GM19025 (cell line): ENCODE measurements around the gene CYB5R4.

Source experiments
- ATAC-seq: cut with Tn5 transposase; IDR thresholded peaks from one replicate; pipeline ENCODE4 v1.9.1; 2021; ENCODE audit warnings: mild to moderate bottlenecking, low read depth, moderate library complexity; ENCODE audit not compliant: unreplicated experiment

Gene CYB5R4

DNA sequence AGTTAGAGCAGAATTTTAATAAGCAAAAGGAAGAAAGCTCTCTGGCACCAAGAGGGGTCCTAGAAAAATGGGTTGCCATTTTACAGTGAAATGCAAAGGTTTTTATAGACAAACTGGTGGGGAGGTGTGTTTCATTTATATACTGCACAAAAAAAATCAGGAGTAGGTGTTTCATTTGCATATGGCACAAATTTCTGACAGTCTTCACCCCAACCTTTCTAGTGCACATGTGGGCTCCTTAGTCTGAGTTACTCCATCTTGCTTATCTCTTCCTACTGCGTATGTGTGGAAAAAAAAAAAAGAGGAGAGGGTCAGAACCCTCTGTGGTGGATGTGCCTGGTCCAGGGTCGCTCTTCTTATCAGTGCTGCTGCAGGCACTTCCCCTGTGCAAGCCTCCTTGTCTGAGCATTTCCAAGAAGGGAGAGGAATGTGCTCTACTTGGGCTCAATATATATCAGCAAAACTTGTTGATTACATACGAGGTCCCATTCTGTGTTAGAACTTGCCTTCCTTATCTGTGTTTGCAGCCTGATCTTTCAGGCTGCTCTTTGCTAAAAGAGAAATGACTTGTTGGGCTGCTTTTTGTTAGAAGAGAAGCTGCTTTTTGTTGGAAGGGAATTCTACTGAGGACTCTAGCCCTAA is 115.0 kb downstream of the CYB5R4 start:
- ATAC-seq = no peak

DNA sequence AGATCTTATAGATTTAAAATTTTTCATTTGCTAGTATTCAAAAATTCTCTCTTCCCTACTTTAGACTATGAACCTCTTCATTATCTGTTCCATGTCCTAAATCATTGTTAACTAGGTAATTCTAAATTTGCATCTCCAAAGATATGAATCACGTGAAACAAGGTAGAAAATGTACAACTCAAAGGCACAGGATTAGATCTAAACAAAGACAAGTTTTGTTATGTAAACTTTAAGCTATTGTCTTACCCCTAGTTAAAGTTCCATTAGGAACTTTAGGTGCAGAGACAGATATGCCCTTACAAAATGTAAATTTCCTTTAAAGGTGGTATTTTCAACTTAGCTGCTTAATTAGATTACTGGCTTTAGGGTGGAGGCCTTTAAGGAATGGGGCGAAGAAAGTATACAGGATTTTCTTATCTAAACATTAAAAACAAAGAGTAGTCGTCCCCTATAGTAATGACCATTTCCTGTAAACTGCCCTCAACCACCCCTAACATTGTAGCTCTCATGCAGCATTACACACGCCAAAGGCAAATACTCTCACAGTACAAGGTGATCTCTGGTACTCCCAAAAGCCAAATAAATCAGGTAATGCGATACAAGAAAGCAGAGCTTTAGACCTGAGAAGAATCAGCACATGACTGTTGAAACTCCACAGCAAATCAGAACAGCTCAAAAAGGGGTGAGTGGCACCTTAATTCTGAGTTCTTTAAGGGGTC is 116.7 kb downstream of the CYB5R4 start:
- ATAC-seq = no peak

- no peak for ATAC-seq
These were observed 117.4 kb downstream of the CYB5R4 start for GRCh38 chr6:83976871-83977270.

DNA sequence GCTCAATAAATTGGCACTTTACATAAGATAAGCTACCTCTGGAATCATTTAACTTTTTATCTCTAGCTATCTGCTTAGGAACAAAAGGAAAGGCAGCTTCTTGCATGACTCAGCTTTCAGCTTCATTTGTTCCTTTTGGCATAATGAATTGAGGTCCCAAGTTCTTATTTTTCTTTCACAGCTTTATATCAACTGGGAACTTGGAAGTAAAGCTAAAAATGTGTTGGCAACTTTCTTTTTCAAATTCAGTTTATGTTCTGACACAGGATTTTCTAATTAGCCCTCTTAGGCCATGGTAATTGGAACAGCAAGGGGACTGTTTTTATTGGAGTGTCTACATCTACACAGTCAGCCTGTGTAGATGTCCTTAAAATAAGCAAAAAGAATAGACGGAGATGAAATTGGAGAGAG is 118.8 kb downstream of the CYB5R4 start:
- no peak for ATAC-seq

DNA sequence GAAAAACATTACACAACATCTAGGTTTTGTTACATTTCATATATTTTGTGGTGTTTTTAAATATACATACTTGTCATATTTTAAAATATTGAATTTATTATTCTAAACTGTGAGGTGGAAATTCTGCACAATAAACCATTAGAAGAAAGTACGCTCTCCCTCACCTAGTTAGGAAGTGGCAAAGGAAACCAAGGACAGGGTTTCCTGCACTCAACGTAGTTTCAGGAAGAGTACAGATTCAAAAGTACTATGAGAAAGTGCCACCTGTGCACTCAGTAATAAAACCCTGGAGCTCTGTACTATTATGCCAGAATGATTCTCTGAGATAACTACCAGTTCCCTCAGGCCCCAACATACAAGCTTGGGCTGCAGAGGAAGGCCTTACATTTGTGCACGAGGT is 119.5 kb downstream of the CYB5R4 start:
- ATAC-seq = no peak

DNA sequence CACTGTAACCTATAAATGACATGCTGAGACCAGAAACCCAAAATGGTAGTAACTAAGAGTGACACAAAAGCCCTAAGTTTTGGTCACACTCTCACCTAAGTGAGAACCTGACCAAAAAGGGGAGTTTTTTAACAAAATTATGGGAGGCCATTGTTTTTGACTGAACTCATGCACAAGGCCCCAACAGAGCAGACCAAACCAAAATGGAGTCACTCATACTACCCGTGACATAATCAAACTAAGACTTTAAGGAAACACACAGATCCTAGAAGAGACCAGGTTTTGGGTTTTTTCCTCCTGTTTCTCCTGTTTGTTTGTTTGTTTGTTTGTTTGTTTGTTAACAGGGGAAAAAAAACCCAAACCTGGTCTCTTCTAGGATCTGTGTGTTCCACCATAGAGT is 124.9 kb downstream of the CYB5R4 start:
- no peak for ATAC-seq

- ATAC-seq = no peak
These were observed 125.8 kb downstream of the CYB5R4 start for GRCh38 chr6:83985308-83985713.

DNA sequence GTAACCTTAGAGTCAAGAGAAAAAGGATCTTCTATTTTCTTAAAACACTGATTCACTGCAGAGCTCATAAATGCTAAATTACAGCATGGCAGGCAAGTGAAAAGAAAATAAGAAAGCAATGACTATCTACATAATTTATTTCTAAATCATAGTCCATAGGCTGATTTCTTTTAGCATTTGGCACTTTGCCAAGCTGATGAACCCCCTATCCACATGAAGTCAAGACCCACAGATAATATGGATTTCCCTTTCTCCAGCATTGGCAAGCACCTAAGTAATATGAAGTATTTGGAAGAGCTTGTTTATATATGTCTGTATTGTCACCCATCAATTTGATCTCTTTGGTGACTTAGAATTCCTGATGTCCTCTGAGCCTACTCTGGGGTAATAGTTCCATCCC is 126.2 kb downstream of the CYB5R4 start:
- no peak for ATAC-seq

- no peak for ATAC-seq
These were observed 138.6 kb downstream of the CYB5R4 start for GRCh38 chr6:83998021-83998584.

- no peak for ATAC-seq
These were observed 141.6 kb downstream of the CYB5R4 start for GRCh38 chr6:84001119-84001518.

- no peak for ATAC-seq
These were observed 142.7 kb downstream of the CYB5R4 start for GRCh38 chr6:84002226-84002625.

GRCh38 chr6:84003131-84003530 is 143.6 kb downstream of the CYB5R4 start:
- ATAC-seq = no peak

- ATAC-seq = no peak
These were observed 144.2 kb downstream of the CYB5R4 start for GRCh38 chr6:84003654-84004053.

- no peak for ATAC-seq
These were observed 148.4 kb downstream of the CYB5R4 start for GRCh38 chr6:84007871-84008270.

- no peak for ATAC-seq
These were observed 153.9 kb downstream of the CYB5R4 start for GRCh38 chr6:84013354-84013753.

DNA sequence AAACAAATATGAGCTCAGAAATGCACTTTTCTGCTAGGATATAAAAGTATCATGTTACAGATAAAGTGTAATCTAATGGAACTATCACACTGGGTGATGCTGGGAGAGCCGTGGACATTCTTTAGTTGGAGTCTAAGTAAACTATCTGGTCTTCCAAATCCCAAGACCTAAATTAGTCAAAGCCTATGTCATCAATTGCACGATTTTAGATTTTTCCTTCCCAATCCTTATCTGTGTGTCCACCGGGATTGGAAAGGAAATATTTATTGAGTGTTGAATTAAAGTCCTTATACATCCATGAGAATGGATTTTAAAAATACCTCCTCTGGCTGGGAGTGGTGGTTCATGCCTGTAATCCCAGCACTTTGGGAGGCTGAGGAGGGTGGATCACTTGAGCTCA is 154.4 kb downstream of the CYB5R4 start:
- ATAC-seq = no peak

DNA sequence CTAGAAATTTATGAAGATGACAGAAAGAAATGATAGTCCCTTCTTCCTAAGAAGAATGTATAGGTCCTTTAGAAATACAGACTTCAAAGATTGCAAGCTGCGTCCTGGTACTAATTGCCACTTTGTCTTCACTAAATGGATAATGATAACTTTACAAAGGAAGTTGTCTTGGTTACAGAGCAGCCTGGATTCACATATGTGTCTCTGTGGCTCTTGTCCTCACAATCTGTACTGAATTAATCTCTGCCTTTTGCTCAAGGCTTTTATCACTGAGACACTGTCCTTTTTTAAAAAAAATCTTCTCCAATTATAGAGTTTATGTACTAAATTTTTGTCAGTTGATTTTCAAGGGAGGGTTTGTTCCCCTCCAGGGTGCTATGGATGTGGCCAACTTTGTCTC is 156.5 kb downstream of the CYB5R4 start:
- ATAC-seq = no peak
